GDM1 (cell line): ENCODE results near the gene CX3CL1.
"Not testable (repeated sequence)": the region's sequence is repeated elsewhere in the genome, so short reads cannot be mapped to it uniquely, and the experiment has no call there.

ENCODE experiments used
- DNase-seq: peaks from one replicate; lab custom pipeline; 2025; lab: John Stamatoyannopoulos, UW

CX3CL1 gene

DNA sequence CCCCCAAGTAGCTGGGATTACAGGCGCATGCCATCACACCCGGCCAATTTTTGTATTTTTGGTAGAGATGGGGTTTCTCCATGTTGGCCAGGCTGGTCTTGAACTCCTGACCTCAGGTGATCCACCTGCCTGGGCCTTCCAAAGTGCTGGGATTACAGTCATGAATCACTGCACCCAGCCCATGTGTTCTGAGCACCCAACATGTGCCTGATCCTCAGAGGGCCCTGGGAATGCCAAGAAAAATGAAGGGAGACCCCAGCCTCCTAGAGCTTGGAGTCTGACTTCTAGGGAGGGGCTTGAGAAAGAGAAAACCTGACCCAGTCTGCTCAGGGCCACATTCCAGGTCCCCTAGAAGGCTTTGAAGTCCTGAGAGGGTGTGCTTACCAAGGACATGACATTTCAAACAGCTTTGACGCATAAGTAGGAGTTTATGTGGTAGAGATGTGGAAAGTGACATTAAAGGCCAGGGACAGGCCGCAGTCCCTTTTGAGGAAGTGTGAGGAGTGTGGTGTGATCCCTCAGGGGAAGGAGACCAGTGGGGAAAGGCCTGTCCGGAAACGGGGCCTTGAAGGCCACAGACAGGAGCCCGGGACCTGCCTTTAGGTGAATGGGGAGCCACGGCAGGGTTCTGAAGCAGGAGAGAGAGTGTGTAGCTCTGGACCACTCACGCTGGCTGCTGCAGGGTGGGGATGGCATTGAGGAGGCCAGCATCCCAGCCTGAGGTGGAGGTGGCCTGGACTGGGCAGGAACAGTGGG, 14.8 kb upstream of the CX3CL1 start:
- DNase-seq, result no peak

DNA sequence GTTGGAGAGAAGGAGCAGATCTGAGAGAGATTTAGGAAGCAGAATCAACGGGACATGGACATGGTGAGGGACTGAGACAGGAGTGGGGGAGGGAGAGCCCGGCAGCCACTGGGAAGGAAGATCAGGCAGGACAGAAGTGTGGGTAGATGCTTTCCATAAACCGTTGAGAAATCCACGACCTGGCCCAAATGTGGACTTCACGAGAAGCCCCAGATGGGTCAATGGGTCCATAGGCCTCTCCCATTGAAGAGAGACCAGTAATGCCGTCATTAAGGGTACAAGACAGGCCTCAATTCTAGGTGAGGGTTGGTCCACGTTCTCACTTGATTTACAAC, 14.2 kb upstream of the CX3CL1 start:
- no peak for DNase-seq

DNA sequence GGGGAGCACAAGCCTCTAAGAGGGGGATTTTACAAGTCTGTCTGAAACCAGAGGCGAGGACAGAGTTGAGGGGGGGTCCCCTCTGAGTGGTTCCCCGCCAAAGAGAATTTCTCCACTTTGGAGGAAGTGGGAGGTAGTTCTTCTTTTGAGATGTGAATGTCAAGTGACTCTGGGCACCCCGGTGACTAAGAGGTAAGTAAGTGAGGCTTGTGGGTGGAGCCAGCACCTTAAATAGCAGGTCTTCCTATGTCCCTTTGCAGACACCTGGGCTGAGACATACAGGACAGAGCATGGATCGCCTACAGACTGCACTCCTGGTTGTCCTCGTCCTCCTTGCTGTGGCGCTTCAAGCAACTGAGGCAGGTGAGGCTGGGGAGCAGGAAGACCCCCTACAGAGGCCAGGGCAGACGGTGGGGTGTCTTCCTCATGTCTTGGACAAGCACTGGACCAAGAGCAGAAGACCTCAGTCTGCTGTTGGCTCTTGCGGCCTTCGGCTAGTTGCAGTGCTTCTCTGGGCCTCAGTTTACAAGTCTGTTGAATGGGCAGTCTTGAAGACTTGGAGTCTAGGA, 13.7 kb upstream of the CX3CL1 start, which contains the start of gene CCL22:
Gene CCL22, plus strand, starts transcription at position 257 of the 569 bp plus-strand sequence. Its CDS starts 34 bp downstream, at position 291.
- no peak for DNase-seq

DNA sequence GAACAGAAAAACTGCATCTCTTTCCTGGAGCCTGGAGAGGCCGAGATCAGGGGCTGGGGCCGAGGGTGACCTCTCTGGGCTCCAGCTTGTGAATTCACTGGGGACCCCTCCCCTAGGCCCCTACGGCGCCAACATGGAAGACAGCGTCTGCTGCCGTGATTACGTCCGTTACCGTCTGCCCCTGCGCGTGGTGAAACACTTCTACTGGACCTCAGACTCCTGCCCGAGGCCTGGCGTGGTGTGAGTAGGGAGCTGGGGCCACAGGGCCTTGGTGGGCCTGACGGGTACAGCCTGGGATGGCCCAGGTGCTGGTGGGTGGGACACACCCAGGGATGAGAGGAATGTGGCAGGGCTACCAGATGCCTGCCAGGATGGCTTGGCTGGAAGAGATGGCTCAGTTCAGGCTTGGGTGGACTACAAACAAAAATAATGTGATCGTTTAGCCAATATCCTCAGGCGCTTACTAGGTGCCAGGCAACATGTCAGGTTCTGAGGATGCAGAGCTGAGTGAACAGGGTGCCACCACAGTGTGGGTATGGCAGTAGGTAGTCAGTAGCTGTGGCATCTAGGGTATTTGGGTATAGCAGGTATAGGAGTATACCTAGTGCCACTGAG, 11.9 kb upstream of the CX3CL1 start:
- DNase-seq, result no peak

- no peak for DNase-seq
Measured at GRCh38 chr16:57361404-57361803, 10.9 kb upstream of the CX3CL1 start.

- no peak for DNase-seq
Measured at GRCh38 chr16:57364143-57364542, 8.1 kb upstream of the CX3CL1 start.

- no peak for DNase-seq
Measured at GRCh38 chr16:57366544-57367040, 5.7 kb upstream of the CX3CL1 start.

GRCh38 chr16:57367116-57367752, 5.1 kb upstream of the CX3CL1 start:
- no peak for DNase-seq

- no peak for DNase-seq
Measured at GRCh38 chr16:57371494-57372371, 557 bp upstream of the CX3CL1 start.

- no peak for DNase-seq
Measured at GRCh38 chr16:57373117-57373947, 1.0 kb downstream of the CX3CL1 start.

DNA sequence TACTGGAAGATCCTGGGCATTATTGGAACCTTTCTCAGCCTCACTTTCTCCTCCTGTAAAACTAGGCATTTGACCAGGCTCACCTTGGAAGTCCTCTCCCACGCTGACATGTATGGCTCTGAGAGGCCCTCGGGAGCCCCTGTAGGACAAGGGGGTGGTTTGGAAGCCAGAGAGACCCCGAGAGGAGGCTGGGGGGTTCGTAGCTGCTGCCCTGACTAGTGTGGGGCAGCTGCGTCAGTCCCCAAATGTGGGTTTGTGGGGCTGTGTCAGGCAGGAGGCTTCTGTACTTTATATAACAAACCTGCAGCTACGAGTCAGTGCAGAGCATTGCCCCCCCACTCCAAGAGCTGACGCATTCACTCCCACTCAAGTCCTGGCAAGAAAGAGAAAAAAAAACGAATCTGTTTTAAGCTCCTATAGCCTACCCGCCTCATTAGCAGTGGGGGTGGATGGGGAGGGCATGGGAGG, 1.8 kb downstream of the CX3CL1 start:
- DNase-seq, result no peak

DNA sequence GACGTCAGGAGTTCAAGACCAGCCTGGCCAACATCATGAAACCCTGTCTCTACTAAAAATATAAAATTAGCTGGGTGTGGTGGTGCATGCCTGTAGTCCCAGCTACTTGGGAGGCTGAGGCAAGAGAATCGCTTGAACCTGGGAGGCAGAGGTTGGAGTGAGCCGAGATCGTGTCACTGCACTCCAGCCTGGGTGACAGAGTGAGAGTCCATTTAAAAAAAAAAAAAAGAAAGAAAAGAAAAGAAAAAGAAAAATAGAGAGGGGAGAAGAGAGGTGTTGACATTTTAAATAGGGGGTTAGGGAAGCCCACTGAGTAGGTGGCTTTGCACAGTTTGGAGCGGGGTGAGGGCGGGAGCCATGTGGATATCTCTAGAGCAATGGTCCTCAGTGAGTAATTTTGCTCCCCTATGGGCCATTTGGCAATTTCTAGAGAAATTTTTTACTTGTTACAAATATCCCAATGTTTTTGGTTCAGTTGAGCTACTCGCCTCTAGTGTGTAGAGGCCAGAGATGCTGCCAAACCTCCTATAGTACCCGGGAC, 2.7 kb downstream of the CX3CL1 start:
- DNase-seq, result not testable (repeated sequence)

- no peak for DNase-seq
Measured at GRCh38 chr16:57376313-57376818, 4.1 kb downstream of the CX3CL1 start.

DNA sequence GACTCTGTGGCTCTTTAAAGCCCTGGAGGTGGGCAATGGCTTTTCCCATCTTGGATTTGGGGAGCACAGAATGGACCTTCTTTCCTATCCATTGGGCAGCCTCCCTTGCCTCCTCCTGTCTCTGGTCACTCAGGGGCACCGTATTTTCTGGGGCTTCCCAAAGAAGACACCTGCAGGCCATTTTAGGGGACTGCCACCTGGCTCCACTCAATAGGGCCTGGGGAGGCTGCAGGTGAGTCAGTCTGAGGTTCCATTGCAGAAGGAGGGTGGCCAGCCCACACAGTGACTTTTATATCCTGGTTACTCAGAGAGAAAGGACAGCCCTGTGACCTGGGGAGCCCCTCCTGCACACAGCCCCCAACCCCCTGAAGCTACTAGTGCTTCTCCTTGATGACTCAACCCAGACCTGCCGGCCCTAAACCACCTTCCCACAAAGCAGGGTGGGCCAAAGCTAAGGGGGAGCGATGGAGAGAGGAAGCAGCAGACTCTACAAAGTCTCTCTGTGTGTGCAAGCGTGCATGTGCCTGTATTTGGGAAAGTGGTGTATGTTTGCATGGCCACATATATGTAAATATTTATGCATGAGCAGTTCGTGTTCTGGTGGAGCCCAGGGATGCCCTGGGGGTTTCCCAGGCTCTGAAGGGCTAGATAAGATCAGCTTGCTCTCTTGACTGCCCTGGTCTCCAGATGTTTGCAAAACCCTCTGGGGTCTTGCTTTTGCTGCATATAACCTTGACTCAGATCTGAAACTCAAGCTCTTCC, 5.0 kb downstream of the CX3CL1 start:
- no peak for DNase-seq

DNA sequence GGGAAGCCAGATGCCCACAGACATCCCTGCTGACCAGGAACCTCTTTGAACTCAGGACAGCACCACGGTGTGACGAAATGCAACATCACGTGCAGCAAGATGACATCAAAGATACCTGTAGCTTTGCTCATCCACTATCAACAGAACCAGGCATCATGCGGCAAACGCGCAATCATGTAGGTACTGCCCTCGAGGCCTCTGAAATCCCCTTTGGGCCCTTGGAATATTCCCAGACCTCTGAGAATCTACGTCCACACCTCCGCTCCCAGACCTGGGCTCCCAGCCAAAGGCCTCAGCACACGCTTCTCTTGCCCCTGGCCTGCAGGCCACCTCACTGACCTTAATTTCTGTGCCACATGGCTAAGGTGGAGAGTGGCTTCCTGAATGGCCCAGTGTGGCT, 7.3 kb downstream of the CX3CL1 start:
- no peak for DNase-seq

- no peak for DNase-seq
Measured at GRCh38 chr16:57380671-57381462, 8.6 kb downstream of the CX3CL1 start.

GRCh38 chr16:57381791-57382534, 9.7 kb downstream of the CX3CL1 start:
- no peak for DNase-seq
